SK-N-SH (cell line): Measurements from ENCODE around the gene SLC32A1.

Experiments
- MEF2A ChIP-seq: IDR thresholded peaks from 2 replicates; pipeline ENCODE4 v1.4.0; 2012; ENCODE audit warnings: low read depth, borderline replicate concordance
- POLR2AphosphoS5 ChIP-seq: IDR thresholded peaks from 2 replicates; pipeline ENCODE4 v1.6.1; 2012; ENCODE audit warnings: low read depth, low read length
- RAD21 ChIP-seq: IDR thresholded peaks from 2 replicates; pipeline ENCODE4 v1.6.1; 2012; ENCODE audit warnings: mild to moderate bottlenecking, low read length
- RCOR1 ChIP-seq: fragments of 150-350 bp; IDR thresholded peaks from 2 replicates; pipeline ENCODE4 v1.6.1; 2017; ENCODE audit warnings: antibody characterized with exemption, low read length
- RFX5 ChIP-seq: IDR thresholded peaks from 2 replicates; pipeline ENCODE4 v1.6.1; 2012; ENCODE audit warnings: mild to moderate bottlenecking, improper control_type of control experiment, low read length
- SIN3A ChIP-seq: IDR thresholded peaks from 2 replicates; pipeline ENCODE4 v1.6.1; 2012; ENCODE audit warnings: low read depth, mild to moderate bottlenecking, low read length, moderate library complexity, borderline replicate concordance
- TCF12 ChIP-seq: IDR thresholded peaks from 2 replicates; pipeline ENCODE4 v1.4.0; 2012
- YY1 ChIP-seq: IDR thresholded peaks from 2 replicates; pipeline ENCODE4 v1.4.0; 2012; ENCODE audit warnings: low read depth, mild to moderate bottlenecking
- TF ChIP-seq, protein P1 (sequence below): IDR thresholded peaks from 2 replicates; pipeline ENCODE4 v1.4.0; 2012; ENCODE audit warnings: low read depth, borderline replicate concordance
- TF ChIP-seq, protein P2 (sequence below): IDR thresholded peaks from 2 replicates; pipeline ENCODE4; 2012
- TF ChIP-seq, protein P3 (sequence below): fragments of 200-600 bp; sonication (generic); IDR thresholded peaks from 2 replicates; pipeline ENCODE4 v1.6.1; 2017; ENCODE audit warnings: antibody characterized with exemption, mild to moderate bottlenecking, moderate library complexity
- TF ChIP-seq, protein P4 (sequence below): fragments of 150-350 bp; IDR thresholded peaks from 2 replicates; pipeline ENCODE4 v1.6.1; 2017; ENCODE audit warnings: antibody characterized with exemption, low read length, low read depth, borderline replicate concordance
- TF ChIP-seq, protein P5 (sequence below): fragments of 150-350 bp; IDR thresholded peaks from 2 replicates; pipeline ENCODE4 v1.6.1; 2016; ENCODE audit warnings: mild to moderate bottlenecking, low read depth, low read length
- TF ChIP-seq, protein P6 (sequence below): IDR thresholded peaks from 2 replicates; pipeline ENCODE4 v1.4.0; 2012; ENCODE audit warnings: low read depth

DNA sequence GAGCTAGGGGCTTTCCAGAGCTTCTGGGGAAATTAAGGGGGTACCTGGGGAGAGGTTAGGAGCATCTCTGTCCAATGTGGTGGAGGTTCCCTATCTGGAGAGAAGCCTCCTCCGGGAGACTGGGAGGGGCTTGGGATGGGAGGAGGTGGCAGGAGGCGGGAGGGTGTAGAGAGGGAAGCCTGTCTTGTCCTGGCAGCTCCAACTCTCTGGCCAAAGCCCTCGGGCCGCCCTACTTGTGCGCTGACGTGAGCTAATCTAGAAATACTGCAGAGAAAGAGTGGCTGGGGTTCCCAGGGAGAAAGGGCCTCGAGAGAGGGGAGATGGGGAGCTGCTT, 1.6 kb upstream of the SLC32A1 start:
- TF ChIP-seq POLR2AphosphoS5 (no peak), RFX5 (no peak), RCOR1 (no peak), RAD21 (no peak), SIN3A (no peak), TCF12 (no peak), YY1 (no peak), MEF2A (no peak)
- TF ChIP-seq, protein P1, sequence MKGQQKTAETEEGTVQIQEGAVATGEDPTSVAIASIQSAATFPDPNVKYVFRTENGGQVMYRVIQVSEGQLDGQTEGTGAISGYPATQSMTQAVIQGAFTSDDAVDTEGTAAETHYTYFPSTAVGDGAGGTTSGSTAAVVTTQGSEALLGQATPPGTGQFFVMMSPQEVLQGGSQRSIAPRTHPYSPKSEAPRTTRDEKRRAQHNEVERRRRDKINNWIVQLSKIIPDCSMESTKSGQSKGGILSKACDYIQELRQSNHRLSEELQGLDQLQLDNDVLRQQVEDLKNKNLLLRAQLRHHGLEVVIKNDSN: no peak
- TF ChIP-seq, protein P2, sequence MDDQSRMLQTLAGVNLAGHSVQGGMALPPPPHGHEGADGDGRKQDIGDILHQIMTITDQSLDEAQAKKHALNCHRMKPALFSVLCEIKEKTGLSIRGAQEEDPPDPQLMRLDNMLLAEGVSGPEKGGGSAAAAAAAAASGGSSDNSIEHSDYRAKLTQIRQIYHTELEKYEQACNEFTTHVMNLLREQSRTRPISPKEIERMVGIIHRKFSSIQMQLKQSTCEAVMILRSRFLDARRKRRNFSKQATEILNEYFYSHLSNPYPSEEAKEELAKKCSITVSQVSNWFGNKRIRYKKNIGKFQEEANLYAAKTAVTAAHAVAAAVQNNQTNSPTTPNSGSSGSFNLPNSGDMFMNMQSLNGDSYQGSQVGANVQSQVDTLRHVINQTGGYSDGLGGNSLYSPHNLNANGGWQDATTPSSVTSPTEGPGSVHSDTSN: no peak
- TF ChIP-seq, protein P3, sequence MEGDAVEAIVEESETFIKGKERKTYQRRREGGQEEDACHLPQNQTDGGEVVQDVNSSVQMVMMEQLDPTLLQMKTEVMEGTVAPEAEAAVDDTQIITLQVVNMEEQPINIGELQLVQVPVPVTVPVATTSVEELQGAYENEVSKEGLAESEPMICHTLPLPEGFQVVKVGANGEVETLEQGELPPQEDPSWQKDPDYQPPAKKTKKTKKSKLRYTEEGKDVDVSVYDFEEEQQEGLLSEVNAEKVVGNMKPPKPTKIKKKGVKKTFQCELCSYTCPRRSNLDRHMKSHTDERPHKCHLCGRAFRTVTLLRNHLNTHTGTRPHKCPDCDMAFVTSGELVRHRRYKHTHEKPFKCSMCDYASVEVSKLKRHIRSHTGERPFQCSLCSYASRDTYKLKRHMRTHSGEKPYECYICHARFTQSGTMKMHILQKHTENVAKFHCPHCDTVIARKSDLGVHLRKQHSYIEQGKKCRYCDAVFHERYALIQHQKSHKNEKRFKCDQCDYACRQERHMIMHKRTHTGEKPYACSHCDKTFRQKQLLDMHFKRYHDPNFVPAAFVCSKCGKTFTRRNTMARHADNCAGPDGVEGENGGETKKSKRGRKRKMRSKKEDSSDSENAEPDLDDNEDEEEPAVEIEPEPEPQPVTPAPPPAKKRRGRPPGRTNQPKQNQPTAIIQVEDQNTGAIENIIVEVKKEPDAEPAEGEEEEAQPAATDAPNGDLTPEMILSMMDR: no peak
- TF ChIP-seq, protein P4, sequence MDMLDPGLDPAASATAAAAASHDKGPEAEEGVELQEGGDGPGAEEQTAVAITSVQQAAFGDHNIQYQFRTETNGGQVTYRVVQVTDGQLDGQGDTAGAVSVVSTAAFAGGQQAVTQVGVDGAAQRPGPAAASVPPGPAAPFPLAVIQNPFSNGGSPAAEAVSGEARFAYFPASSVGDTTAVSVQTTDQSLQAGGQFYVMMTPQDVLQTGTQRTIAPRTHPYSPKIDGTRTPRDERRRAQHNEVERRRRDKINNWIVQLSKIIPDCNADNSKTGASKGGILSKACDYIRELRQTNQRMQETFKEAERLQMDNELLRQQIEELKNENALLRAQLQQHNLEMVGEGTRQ: no peak
- TF ChIP-seq, protein P5, sequence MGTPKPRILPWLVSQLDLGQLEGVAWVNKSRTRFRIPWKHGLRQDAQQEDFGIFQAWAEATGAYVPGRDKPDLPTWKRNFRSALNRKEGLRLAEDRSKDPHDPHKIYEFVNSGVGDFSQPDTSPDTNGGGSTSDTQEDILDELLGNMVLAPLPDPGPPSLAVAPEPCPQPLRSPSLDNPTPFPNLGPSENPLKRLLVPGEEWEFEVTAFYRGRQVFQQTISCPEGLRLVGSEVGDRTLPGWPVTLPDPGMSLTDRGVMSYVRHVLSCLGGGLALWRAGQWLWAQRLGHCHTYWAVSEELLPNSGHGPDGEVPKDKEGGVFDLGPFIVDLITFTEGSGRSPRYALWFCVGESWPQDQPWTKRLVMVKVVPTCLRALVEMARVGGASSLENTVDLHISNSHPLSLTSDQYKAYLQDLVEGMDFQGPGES: no peak
- TF ChIP-seq, protein P6, sequence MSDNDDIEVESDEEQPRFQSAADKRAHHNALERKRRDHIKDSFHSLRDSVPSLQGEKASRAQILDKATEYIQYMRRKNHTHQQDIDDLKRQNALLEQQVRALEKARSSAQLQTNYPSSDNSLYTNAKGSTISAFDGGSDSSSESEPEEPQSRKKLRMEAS: no peak
